GM19328 (cell line): ENCODE results near the gene GRM4.

ENCODE experiments used
- ATAC-seq: cut with Tn5 transposase; IDR thresholded peaks from one replicate; pipeline ENCODE4 v1.9.1; 2021; ENCODE audit warnings: mild to moderate bottlenecking, moderate library complexity; ENCODE audit not compliant: unreplicated experiment

GRM4 gene

DNA sequence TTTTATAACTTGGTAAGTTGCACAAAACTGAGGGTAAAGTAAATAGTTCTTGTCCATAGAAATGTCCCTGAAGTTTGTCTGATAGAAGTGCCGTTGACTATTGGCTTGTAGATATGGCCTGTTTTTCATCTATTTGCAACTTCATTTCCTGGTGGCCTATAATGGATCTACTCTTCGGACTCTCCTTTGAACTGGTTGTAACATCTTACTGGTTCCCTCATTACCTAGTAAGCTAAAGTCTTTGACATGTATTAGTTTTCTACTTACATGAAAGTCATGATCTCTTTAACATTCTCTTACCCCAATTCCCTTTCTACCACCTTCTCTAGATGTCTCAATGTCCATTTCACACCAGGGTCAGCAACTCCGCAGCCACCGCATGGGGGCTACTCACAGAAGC is 146.3 kb downstream of the GRM4 start:
- no peak for ATAC-seq

DNA sequence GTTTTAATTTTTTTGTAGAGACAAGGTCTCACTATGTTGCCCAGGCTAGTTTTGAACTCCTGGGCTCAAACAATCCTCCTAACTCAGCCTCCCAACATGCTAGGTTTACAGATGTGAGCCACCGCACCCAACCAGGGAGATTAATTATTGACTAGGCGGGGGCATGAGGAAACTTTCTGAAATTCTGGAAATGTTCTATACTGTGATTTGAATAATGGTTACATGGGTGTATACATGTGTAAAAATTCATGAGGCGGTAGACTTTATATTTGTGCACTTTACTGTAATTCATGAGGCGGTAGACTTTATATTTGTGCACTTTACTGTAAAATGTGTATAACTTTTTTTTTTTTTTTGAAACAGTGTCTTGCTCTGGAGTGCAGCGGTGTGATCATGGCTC is 147.2 kb downstream of the GRM4 start:
- ATAC-seq = no peak

DNA sequence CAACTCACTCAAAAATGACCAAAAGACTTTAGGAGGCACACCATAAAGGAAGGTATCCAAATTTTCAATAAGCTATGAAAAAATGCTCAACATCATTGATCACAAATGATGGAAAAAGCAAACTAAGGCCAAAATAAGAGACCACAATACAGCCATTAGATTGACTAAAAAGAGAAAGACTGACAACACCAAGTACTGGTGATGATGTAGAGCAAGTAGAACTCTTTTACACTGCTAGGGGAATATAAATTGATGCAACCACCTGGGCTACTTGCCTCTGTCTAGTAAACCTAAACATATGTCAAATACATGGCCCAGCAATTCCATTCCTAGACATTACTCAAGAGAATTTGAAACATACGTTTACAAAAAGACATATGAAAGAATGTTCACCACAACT is 148.6 kb downstream of the GRM4 start:
- ATAC-seq = no peak

DNA sequence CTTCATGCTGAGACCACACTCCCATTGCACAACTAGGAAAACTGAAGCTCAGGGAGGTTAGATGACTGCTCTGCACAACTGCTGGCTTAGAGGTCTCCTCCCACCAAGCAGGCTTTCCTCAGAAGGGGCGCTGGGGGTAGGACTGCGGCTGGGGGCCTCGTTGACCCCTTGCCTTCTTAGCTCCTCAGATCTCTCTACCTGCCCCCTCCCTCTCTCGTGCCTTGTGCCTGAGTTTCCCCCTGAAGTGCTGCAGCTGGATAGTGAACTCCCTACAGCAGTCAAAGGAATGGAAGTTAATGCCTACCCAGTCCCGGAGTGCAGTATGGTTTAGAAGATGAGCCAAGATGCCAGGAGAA is 149.8 kb downstream of the GRM4 start:
- no peak for ATAC-seq

DNA sequence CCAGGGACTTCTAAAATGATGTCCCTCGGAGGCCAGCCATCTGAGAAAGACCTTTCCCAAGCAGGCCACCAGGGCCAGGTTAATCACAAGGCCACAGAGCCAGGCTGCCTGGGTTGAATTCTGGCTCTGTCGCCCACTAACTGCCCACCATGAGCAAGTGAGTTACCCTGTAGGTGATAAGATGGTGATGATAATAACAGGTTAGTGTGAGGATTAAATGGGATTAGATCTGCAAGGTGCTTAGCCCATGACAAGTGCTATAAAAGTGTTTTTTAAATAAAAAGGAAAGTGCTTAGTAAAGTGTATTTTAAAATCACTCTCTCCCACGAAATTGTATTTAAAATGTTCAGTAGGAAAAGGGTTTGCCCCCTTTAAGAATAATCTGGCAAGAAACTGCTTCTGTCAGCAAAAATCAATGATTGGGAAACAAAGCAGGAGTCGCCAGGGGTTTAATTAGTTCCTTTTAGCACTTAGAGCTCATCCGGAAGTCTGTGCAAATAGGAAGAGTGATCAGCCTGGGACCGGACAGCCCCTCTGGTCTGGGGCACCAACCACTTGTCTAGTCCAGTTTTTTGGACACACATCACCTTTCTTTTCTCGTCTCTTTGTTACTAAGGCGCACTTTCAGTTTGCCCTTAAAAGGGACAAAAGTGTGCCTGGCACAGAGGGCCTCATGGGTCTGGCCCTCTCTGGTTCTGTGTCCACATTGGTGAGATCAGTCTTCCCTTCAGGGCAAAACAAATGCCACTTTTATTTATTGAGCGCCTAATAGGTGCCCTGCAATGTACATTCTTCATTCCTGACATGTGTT is 150.4 kb downstream of the GRM4 start:
- no peak for ATAC-seq

DNA sequence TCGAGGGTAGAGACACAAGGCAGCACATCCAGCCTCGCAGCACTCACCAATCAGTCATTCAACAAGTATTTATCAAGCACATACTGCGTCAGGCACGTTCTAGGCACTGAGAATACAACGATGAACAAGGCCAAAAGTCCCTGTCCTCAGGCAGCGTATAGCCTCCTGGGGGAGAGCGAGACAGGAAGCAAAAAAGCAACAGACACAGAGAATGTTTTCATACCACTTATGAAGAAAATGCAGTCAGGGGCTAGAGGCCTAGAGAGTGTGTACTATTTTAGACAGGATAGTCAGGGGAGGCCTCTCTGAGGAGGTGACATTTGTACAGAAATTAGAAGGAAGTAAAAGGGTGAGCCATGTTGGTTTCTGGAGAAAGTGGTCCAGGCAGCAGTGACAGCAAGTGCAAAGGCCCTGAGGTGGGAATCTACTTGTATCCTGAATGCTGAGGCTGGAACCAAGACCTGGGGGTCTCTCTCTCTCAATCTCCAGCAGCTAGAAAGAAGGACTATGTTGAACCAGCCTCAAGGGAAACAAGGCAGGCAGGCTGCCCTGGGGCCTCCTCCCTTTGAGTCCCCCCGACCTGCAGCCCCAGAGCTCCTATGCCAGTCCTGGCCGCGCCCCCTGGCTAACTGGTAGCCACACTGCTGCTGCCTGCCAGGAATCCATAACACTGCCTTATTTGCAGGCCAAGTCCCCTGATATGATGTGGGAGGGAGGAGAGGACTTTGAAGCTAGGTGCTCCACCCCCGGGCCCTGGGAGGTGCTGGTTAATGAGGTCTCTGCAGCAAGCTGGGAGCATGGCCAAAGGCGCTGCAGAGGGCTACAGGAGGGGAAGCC is 151.2 kb downstream of the GRM4 start:
- ATAC-seq = no peak

DNA sequence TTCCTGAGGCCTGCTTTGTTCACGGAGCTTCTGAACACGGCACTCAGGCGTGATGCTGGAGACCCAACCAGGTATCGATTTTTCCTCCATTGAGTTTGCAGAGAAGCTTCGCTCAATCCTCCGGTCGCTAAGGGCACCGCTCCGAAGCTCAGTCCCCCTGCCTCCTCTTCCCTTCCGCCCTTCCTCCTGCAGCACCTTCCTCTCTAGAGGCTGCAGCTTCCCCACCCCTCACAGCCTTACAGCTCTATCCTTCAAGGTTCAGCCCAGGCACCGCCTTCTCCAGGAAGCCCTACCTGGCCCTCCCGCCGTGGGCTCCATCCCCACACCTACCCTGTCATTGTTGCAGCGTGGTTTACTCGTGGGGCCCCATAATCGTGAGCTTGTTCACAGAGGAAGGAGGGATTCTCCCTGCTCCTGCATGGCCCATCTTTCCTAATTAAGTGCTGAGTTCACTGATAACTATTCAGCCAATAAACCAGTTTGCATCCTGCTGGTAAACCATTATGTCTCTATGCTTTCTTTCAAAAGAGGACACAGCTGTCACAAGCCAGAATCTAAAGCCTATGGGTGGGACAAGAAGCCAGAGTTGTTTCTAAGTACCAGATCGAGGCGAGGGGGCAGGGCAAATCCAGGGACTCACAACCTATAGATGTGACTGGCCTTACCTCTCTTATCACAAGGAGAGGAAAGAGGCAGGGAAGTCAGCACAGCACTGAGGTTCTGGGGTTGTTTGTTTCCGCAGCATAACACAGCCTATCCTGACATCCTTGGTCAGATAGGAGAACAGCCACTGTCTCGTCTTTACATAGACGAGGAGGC is 152.0 kb downstream of the GRM4 start:
- ATAC-seq = no peak

DNA sequence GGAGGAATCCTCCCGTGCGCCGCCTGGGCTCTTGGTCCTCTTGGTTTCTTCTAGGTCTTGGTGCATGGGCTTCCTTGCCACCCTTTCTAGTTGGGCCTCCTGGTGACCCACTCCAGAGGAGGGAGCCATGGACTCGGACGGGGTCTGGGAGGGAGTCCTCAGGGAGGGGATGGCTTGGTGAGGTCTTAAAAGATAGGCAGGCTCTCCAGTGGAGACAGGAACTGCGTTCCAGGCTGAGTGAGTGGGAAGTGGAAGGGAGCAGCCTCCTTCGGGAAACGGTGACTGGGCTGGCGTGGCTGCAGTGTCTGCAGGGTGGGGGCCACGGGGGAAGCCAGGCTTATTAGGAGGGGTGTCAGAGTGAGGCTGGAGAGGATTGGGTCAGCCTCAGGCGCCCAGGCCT is 152.8 kb downstream of the GRM4 start:
- no peak for ATAC-seq

DNA sequence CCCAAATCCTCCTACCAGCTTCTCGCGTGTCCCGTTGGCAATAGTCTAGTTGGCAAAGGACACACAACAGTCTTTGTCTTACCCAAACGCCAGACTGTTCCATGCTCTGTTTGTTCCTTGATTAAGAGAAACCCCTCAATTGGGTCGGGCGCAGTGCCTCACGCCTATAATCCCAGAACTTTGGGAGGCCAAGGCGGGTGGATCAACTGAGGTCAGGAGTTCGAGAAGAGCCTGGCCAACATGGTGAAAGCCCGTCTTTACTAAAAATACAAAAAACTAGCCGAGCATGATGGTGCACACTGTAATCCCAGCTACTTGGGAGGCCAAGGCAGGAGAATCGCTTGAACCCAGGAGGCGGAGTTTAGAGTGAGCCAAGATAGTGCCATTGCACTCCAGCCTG is 153.7 kb downstream of the GRM4 start:
- ATAC-seq = no peak

DNA sequence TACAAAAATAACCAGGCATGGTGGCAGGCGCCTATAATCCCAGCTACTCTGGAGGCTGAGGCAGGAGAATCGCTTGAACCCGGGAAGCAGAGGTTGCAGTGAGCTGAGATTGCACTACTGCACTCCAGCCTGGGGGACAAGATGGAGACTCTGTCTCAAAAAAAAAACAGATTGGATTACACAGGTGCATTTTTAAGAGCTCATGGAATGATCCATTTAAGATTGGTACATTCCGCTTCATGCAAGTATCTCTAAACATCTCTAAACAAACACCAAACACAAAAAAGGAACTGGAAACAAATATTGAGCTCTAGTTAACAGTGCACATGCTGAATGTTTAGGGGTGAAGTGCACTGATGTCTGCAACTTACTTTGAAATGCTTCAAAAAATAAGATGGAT is 154.3 kb downstream of the GRM4 start:
- ATAC-seq = no peak

DNA sequence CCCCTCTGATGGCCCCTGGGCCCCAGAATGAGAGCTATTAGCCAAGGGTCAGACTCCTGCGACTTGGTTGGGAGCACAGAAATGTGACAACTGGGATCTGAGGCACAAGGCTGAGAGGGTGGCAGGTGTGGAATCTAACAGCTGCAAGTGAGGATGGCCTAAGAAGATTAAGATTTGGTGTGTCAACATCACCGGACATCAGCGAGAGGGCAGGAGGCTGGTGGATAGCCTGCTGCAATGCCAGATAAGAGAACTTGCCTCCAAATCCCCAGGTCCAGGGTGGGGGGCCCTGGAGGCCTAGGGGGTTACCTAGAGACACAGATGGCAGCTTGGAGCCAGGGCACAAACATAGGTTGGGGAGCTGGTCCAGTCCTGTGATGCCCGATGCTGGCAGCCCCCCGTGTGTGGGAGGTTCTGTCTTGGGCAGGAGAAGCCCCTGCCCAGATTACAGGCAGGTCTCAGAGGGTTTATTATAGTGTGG is 155.8 kb downstream of the GRM4 start:
- no peak for ATAC-seq

DNA sequence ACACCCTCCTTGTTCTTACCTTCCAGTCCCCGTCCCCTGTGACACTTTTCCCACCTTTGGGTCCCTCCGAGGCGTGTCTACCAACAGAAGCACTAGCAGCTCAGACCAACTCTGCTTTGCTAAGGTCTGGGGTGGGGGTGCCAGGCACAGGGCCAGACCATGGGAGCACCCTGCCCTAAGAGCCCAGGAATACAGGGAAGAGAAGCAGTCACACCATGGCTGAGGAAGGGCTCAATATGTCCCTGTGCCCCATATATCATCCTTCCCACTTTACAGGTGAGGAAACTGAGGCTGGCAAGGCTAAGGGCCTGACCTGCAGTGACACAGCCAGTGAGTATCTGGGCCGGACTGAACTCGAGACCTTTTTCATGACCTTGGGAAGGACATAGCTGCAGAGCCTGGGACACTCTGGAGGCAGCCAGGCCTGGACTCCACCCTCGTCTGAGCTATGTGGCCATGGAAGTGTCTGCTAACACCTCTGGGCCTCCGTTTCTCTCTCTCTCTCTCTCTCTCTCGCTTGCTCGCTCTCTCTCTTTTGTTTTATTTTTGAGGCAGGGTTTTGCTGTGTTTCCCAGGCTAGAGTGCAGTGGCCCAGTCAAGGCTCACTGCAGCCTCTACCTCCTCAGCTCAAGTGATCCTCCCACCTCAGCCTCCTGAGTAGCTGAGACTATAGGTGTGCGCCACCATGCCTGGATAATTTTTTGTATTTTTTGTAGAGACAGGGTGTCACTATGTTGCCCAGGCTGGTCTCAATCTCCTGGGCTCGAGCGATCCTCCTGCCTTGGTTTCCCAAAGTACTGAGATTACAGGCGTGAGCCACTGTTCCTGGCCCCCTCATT is 156.7 kb downstream of the GRM4 start:
- no peak for ATAC-seq

DNA sequence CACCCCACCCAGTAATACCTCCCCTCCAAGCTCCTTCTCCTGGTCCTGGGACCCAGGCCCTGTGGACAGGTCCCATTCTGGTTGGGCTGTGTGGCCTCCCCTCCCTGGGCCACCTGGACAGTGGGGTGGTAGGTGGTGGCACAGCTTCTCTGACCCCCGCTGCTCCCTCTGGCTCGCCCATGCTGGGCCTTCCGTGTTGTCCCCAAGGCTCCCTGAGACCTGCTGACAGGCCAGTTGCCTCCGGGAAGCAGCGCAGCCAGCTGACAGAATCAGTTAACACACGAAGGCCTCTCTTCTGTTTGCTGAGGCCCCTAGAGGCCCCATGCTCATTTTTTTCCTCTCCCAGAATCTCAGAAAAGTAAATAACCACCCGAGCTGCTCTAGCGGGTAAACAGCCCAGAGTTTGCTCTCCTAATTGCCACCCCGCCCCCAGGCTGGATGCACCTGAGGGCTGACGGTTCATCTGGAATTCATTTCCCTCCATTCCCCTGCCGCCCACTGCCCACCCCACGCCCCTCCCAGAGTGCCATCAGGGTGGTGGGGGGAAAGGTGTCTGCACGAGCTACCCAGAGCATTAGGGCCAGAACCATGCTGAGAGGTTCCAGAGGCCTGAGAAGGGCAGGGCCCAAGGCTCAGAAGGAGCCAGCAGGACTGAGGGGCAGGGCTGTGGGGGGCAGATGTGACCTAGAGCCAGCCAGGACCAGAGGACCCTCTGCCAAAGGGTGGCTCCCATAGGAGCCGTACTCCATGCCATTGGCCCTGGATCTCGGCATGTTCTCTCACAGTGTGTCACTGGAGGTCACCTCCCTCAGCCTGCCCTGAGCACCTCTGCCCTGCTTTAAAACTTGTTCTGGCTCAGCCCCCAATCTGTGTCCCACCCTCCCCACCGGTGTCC is 157.5 kb downstream of the GRM4 start:
- no peak for ATAC-seq

DNA sequence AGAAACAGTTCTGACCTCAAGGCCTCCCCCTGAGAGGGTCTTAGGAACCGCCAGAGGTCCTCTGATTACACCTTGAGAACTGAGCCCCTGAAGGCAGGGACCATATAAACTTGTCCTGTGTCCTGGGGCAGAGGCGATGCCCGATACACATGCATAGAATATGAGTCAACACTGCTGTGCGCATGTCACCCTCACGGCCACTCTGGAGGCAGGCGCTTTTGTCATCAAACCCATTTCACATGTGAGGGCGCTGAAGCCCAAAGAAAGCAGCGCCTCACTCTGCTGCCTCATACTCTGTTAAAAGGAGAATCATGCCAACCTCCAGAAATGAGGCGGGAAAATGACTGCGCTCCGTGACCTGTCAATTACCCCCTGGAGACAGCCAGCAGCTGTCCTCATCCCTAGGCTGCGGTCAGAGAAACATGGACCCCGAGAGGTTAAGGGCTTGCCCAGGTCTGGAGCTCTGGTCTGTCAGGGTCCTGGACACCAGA is 158.3 kb downstream of the GRM4 start:
- ATAC-seq = no peak

DNA sequence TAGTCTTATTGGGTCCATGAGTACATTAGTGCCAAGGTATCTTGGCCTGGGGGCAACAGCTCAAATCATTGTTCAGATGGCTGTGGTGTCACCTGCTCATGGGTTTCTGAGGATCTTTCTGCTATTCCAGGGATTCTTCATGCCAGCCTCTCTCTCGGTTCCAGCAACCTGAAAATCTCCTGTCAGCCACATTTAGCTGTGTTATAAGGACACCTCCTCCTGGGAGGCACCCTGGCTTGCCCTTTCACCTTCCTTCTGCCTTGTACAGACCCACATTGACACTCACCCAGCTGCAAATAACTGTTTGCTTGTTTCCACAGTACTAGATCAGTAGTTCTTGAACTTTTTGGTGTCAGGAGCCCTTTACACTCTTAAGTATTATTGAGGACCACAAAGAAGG is 159.9 kb downstream of the GRM4 start:
- ATAC-seq = no peak

DNA sequence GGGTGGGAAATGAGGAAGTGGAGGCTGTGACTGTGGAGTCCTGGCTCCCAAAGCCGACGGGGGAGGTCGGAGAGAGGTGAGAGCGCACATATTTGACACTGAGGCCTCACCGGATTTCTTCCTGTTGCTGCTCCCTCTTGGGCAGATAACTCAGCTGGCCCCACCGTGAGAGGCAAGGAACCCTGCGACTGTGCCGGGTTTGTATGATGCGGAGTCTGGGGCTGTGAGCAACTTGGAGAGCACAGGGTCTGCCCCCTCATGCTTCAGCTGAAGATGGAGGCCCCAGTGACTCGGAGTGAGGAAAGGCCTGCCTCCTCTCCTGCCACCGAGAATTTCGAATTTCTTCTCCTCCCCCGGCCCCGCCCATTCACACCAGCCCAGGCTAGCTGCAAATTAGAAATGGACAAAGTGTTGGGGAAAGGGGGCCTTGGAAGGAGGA is 160.6 kb downstream of the GRM4 start:
- ATAC-seq = no peak

DNA sequence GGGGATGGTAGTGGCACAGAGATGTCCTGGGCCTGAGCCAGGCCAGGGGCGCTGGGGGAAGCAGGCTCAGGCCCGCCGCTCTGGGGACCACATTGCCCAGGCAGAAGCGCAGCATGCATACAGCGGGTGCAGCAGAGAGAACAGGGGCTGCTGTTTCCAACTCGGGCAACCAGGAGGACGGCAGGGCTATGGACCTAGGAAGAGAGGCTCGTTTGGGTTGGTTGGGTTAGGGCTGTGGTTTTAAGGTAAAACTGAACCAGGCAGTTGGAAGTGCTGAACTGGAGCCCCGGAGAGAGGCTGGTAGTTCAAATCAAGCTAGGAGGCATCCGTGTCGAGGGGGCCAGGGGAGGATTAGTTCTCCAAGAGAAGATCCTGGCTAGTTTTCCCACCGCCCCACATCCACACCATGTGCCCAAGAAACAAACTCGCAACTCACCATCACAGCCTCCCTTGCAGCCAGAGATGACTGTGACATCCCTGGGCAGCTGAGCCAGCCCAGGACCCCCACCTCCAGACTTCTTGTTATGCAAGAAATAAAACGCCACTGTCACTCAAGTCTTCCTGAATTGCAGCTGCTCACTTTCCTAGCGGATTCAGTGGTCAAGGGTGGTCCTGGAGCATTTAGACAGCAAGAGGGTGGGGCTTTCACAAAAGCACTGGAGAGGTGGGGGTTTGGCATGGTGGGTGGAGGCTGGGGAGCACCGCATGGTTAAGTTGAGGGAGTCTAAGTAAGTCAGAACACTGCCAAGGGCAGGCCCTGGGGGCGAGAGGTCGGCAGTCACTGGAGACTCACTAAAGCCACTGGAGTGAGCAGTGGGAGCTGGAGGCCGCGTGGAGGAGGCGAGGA is 161.2 kb downstream of the GRM4 start:
- no peak for ATAC-seq

DNA sequence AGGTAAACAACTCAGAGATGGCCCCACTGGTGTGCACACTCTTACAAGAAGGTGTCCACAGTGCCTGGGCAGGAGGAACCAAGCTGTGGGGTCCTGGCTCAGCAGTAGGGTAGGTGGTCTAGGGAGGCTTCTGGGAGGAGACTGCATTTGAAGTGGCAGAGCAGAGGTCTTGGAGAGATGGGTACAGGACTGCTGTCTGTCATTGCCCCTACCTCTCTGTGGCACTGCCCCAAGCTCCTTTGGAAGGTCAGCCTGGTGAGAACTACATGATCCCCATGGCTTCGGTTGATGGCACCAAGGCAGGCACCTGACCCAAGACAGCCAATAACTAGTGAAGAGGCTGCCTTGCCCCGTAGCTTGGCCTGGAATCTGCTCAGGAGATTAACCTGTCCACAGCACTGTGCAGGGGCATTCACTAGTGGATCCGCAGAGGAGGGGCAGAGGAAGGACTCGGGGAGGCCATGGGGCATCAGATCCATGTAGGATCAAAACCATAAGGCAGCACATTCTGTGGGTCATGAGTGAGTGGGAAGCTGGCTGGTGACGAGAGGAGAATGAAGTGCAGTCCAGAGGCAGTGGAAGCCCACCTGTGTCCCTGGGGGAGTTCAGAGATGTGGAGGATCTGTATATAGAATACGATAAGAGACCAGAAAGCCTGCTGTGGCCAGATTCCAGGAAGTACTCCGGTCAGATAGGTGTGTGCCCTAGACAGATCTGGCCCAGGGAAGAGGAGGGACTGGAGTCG is 162.0 kb downstream of the GRM4 start:
- no peak for ATAC-seq
